ENCODE measurements around the gene ENTPD2. TPM values are rescaled to one million over a fixed set of nuclear protein-coding genes. Genes with fewer than 3 reads are reported as not detected.

Gene ENTPD2
- total RNA-seq, 1 experiment from 2014 or later: 32.5 TPM

DNA sequence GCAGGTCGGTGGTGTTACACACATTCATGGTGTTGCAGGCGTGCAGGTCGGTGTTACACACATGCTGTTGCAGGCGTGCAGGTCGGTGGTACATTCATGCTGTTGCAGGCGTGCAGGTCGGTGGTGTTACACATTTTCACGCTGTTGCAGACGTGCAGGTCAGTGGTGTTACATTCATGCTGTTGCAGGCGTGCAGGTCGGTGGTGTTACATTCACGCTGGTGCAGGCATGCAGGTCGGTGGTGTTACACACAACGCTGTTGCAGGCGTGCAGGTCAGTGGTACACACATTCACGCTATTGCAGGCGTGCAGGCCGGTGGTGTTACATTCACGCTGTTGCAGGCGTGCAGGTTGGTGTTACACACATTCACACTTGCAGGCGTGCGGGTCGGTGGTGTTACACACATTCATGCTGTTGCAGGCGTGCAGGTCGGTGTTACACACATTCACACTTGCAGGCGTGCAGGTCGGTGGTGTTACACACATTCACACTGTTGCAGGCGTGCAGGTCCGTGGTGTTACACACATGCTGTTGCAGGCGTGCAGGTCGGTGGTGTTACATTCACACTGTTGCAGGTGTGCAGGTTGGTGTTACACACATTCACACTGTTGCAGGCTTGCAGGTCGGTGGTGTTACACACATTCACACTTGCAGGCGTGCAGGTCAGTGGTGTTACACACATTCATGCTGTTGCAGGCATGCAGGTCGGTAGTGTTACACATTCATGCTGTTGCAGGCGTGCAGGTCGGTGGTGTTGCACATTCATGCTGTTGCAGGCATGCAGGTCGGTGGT, 49.5 kb upstream of the ENTPD2 start:
- Histone ChIP-seq H3K4me2 (ENCODE audit: low read length) (no peak overlapping the region), H4K20me1 (ENCODE audit: insufficient read depth) (no peaks in the 10 kb centered on the region), H3K4me3 (replicated peaks in 1 of 2; ENCODE audit: low read depth in 1 of 2, low read length in 2 of 2) (no peak overlapping the region), H3K36me3 (ENCODE audit: control insufficient read depth in 1 of 2, insufficient read depth in 2 of 2, low read length in 2 of 2) (peaks cover 8 to 50% of the 10 kb centered on the region in 2 experiments), H3K79me2 (ENCODE audit: insufficient read depth, low read length) (no peaks in the 10 kb centered on the region), H3K9ac (ENCODE audit: low read length) (no peak overlapping the region), H3K27ac (ENCODE audit: low read depth, low read length) (no peak overlapping the region), H3K9me3 (ENCODE audit: control insufficient read depth in 1 of 2, insufficient read depth in 1 of 2, low read depth in 1 of 2, low read length in 2 of 2) (peaks cover 0 to 21% of the 10 kb centered on the region in 2 experiments; a peak in 1 of 4 replicates), H3K27me3 (ENCODE audit: insufficient read depth, low read length) (no peaks in the 10 kb centered on the region), H3K9me2 (ENCODE audit: insufficient read depth) (no peaks in the 10 kb centered on the region), H3K4me1 (ENCODE audit: control insufficient read depth in 1 of 2, insufficient read depth in 2 of 2, low read length in 2 of 2) (no peaks in the 10 kb centered on the region), H2AFZ (ENCODE audit: low read depth, low read length, poor library complexity, severe bottlenecking) (no peak overlapping the region)
- no peak for ATAC-seq
- ChIA-PET RAD21 (ENCODE audit: low non-redundant PET in 1 of 2, low total read pairs in 2 of 2, uncharacterized antibody in 2 of 2, unreplicated experiment in 2 of 2) (no interaction called here), CTCF (no interaction called here), POLR2A (no interaction called here)
- TF ChIP-seq POLR2A (IDR thresholded peaks at IDR 0.05; ENCODE audit: borderline replicate concordance, extremely low read depth, insufficient read depth, insufficient read length) (no peak), YY1 (IDR thresholded peaks at IDR 0.05; ENCODE audit: extremely low read depth, insufficient replicate concordance, low read depth, low read length) (no peak), CEBPB (IDR thresholded peaks at IDR 0.05; ENCODE audit: low read depth) (no peak), SRF (IDR thresholded peaks at IDR 0.05; ENCODE audit: low read depth) (no peak), EZH2 (IDR thresholded peaks at IDR 0.05) (no peak), CBX3 (IDR thresholded peaks at IDR 0.05; ENCODE audit: low read depth) (no peak), SIN3A (IDR thresholded peaks at IDR 0.05; ENCODE audit: low read depth) (no peak), ELF1 (IDR thresholded peaks at IDR 0.05; ENCODE audit: borderline replicate concordance, low read depth) (no peak)
- TF ChIP-seq, protein P1, sequence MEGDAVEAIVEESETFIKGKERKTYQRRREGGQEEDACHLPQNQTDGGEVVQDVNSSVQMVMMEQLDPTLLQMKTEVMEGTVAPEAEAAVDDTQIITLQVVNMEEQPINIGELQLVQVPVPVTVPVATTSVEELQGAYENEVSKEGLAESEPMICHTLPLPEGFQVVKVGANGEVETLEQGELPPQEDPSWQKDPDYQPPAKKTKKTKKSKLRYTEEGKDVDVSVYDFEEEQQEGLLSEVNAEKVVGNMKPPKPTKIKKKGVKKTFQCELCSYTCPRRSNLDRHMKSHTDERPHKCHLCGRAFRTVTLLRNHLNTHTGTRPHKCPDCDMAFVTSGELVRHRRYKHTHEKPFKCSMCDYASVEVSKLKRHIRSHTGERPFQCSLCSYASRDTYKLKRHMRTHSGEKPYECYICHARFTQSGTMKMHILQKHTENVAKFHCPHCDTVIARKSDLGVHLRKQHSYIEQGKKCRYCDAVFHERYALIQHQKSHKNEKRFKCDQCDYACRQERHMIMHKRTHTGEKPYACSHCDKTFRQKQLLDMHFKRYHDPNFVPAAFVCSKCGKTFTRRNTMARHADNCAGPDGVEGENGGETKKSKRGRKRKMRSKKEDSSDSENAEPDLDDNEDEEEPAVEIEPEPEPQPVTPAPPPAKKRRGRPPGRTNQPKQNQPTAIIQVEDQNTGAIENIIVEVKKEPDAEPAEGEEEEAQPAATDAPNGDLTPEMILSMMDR (IDR thresholded peaks at IDR 0.05 in 2 of 3, conservative IDR thresholded peaks at IDR 0.05 in 1 of 3; ENCODE audit: borderline replicate concordance in 1 of 3, insufficient read depth in 1 of 3, low read depth in 2 of 3, low read length in 2 of 3): no peak
- TF ChIP-seq, protein P2, sequence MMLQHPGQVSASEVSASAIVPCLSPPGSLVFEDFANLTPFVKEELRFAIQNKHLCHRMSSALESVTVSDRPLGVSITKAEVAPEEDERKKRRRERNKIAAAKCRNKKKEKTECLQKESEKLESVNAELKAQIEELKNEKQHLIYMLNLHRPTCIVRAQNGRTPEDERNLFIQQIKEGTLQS (IDR thresholded peaks at IDR 0.05): no peak
- DNase-seq (ENCODE audit: low read depth, low spot score): no peak
- no TSS peak for BruUV-seq (replicated peaks)
- intact Hi-C loops (cut with micrococcal nuclease): no loop called here

All from HCT116 (cell line).